Left lobe of liver (tissue), 2 donors: ENCODE results near the gene FBN1. TPM values are rescaled to one million over a fixed set of nuclear protein-coding genes. Genes with fewer than 3 reads are reported as not detected.

Experiments used
- ATAC-seq: fragments of 200-7000 bp; cut with Tn5 transposase; one replicate; pipeline ENCODE4 v1.9.1; 2020; ENCODE audit warnings: mild to moderate bottlenecking, moderate library complexity
- DNase-seq: peaks from one replicate; pipeline ENCODE4 v3.0.0-alpha.2; 2020; ENCODE audit warnings: low spot score
- total RNA-seq: library from RNA; stranded (reverse); gene quantifications from one replicate; pipeline ENCODE4 v1.2.1, GENCODE V29; 2021
- donor health status: DM: no; HTN: no; CAD: no; lungs with moderate emphysema.
- donor health status: DM: no; HTN: yes; CAD: no.

FBN1 gene
- total RNA-seq, 1 donor from 2014 or later: 2.7 TPM

DNA sequence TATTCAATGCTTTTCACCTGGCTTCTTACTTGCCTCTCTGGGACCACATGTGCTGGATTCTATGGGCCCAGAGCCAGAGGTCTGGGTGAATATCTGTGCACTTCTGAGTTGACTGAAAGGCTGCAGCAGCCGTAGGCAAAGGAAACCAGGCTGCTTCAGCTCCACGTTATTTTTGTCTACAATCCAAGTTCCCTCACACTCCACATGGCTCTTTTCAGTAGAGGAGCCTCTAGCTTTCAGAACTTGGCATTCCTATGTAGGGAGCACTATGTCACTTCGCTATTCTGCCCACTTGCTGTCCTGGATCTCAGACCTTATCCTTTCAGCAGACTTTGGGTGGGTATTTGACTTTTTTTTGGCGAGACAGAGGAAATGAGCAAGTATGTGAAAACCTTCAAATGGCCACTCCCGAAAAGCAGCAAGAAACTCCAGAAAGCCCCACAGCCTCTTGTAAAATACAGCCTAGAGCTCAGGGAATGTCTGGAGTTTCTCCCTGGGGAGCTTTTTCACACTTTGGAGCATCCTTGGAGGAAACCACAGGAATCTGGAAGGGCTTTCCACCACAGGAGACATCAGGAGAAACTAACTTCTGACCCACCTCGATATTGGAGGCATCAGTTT is 233.4 kb downstream of the FBN1 start:
- no peak for ATAC-seq
- DNase-seq: no peak

DNA sequence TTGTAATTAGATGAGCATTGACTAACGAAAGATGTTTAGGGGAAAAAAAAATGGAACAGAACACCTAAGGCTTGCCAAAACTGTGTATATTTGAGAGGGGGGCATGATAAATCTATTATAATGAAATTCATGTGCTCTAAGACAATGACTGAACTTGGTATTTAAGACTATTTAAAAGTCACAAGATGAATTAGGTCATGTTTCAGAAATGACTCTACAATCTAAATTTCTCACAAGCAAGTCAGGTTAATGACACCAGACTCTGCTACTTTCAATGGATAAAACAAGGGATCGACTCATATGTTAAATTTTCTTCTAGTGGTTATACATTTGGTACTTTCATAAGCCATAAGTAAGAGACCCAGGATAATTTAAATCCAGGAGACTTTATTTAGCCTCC is 235.9 kb downstream of the FBN1 start:
- DNase-seq (no peak), ATAC-seq (no peak)

DNA sequence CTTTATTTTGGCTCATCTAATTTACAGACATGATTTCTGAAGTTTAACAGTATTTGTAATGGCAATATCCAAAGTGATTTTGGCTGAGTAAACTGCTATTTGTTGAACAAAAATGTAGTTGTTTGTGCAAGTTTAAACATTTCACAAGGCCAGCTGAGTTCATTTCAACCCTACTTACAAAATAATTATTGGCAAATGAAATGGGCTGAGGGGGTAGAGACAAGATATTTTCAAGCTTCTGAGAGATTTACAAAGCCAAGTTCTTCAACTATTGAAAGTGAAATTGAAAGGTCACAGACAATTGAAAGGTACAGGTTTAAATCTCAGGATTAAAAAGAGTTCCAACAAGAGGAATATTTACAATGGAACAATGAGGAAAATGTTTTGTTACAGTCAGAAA is 237.2 kb downstream of the FBN1 start:
- ATAC-seq (peak; percentile 14), DNase-seq (no peak)

DNA sequence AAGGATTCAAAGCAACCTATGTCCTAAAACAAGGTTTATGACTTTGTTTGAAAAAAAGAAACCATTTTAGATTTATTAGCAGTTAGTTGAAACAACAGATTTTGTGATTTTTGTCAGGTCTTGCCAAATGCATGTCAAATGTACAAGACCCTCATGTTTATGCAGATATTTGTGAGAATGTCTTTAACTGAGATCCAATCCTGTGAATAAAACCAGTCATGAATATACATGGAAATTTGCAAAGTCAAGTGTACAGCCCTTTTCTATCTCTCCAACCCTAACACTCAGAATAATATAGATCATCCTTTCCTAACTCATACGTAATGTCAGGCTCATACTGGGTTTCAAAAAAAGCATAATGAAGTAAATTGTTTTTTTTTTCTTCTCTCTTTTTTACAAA is 237.9 kb downstream of the FBN1 start:
- DNase-seq (no peak), ATAC-seq (no peak)

DNA sequence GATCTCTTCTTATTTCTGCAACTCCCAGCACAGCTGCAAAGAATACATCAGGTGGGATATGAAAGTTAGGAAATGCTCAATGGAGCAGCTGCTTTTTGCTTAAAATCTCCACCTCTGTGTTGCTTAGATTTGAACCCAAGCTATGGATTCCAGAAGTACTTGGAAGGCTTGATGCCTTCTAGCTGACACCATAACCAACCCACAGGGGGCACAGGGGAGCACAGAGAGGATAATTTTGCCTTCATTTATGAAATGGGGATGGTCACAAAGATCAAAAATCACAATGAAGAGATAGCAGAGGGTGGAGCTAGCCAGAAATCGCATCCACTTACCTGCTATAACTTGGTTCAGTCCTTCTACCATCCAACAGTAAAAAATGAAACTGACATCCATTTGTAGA is 238.6 kb downstream of the FBN1 start:
- DNase-seq: no peak

DNA sequence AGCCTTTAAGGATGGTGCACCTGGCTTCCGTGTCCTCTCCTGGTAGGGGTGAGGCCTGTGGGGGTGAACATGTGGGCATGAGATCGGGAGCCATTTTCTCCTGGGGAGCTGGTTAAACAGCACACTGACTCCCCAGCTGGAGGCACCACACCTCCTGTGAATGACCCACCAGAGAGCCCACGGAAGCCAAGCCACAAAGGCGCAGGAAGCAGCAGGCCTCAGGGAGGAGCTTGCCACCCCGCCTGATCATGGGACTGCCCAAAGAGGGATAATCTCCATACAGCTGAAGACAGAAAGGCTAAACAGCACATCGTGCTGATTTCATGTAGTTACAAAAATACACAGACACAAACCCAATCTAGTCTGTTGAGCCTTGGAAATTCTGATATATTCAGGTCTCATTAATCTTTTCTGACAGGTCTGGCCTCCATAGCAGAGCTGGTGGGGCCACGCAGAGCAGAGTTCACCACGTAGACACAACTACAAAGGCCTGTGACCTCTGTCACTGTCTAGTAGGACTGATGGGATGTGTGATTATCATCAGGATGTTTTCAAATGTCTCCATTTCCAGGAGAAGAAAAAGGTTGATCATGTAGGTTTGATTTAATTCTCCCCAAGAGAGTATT is 239.1 kb downstream of the FBN1 start:
- DNase-seq (no peak), ATAC-seq (no peak)

More for the DNA sequence above, 238.6 kb downstream of the FBN1 start:
- ATAC-seq: no peak

DNA sequence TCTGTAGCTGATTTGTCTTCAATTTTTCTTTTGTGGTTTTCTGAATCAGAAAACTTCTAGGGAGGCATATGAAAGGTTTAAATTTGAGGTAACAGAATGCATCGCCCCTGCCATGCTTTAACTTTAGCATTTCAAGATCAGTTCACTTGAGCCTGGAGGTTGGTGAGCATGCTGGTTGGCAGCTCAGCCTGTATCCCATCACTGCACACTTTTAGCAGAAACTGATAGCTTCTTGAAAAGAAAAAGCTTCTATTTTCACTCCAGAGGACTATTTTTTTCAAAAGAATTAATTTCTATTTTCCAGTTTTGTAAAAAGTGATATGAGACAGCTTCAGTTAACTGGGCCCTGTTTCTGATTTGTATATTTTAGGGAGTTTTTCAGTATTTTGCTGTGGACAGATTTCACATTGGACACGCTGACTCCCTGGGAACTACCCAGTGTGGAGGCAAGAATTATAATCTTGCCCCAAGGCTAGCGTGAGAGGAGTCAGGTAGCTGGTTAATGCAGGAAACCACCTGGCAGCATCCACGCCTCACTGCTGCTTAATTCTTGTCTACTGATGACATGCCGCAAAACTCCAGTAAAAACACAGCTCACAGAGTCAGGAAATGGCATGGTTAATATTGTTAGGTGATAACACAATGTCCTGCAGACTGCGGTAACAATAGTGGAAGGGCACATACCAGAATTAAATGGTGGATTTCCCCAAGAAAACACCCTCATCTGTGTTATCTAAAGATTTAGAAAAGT is 242.9 kb downstream of the FBN1 start:
- no peak for DNase-seq
- ATAC-seq: no peak

DNA sequence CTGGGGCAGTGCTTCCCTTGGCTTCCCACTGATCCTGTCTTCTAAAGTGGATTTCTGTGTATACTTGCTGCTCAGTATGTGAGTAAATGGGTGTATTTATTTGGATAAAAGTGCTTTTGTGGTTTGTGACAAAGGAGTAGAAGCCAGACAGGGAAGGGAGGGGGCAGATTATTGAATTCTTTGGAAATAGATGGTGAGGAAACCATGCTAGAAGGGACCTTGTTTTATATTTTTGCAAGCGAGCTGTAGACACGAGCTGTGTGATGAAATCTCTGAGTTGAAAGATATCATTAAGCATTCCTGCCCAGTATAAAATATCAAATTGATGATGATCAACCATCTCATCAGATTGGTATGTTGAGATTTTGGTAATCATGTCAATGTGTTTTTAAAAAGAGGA is 245.4 kb downstream of the FBN1 start:
- no peak for ATAC-seq
- no peak for DNase-seq

DNA sequence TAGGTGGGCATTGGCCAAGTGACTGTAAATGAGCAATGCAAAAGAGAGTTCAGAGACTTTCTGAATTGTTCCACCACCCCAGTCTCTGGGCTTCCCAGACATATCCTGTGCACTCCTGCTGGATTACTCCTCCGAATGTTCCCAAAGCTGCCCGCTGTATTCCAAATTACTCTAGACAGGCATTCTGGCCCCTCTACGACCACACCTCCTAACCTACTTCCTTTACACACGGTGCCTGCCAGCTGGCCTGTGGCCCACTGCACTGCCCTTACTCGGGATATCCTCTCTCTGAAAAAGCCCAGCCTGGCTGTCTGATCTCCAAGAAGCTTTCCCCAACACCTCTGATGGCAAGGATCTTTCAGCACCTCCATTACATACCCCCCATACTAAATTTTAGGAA is 247.7 kb downstream of the FBN1 start:
- DNase-seq: no peak
- ATAC-seq: no peak

DNA sequence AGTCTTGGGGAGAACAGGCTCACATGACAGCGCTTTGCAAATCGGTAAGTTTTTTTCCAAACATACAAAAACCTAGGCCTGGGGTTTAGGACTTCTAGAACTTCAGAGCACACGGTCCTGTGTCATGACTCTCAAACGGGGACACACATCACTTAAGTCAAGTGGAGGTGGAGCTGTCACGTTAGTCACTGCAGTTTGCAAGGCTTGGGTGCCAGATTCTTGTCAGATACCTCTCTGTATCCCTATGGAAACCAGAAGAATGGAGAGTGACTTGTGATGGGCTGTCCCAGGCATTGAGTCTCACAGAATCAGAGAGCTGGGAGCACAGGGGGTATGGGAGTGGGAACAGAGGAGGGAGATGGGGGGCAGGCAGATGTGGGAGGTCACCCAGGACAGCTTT is 249.5 kb downstream of the FBN1 start:
- DNase-seq (no peak), ATAC-seq (no peak)

DNA sequence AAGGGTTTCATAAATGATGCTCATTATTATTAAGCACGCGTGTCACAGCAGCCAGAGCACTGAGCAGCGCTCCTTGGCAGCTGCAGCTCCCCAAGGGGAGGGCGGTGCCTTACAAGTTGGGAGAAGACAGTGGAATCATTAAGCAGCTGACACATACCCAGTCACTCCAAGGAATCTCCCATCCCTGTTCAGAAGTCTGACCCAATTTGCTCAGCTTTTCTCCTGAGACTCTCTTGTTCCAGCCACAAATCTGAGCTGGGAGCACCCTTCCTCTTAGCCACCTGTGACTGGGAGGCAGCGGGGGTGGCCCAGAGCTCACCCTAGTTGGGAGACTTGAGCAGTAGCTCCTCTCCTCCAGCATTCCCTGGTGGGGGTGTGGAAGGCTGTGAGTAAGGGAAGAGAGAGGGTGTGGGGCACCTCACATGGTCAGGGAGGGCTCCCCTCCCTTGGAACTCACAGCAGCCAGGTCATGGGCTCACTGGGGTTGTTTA is 249.9 kb downstream of the FBN1 start:
- ATAC-seq (no peak), DNase-seq (no peak)

DNA sequence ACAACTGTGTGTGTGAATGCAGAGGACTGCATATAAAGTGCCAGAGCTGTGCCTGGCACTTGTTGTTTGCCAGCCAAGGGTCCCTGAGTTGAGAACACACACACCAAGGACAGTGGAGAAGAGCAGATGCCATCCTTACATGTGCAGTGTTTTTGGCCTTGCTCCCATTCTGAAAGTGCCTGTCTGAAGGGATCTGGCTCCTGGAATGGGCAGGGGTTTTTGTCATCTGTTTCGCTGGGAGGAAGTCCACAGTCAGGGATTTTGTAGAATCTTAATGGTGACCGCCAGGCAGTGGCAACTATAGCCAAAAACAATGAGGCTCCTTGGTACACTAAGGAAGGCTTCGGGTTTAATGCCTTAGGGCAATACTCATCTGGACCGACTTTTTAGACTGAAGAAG is 250.5 kb downstream of the FBN1 start:
- ATAC-seq: no peak

DNA sequence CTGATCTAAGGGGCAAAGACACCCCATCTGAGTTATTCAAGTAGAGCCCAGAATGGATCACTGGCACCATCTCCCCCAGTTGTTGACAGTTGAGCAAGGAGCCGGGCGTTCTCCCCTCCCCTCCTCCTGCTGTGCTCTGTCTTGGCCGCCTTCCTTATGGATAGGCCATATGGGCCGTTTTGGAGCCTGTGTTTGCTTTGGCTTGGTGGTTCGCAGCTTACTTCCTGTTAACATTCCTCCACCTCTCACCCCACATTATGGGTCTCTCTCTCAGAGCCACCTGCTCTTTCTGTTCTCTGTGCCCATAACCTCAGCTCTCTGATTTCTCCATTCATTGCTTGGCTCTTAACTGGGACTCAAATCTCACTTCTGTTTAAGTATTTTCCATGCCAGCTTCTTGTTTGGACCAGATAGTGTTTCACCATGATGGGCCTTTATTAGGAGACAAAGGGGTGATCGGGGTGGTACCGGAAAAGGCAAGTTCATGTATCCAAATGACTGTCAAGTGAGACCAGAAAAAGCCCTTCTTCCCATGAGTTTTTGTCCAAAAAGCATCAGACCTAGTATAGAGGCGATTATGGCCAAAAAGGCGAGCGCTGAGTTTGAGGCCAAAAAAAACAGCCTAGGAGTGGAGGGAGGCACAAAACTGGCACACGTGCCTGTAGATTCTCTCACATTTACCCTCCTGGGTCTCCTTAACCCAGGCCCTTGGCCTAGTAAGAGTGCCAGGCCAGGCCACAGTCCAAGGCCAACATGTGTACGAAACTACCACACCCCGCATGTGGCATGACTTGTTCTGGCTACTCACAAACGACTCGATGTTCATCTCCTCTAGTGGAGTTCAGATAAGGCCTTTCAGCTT is 251.6 kb downstream of the FBN1 start:
- no peak for ATAC-seq
- DNase-seq: no peak

More for the DNA sequence above, 250.5 kb downstream of the FBN1 start:
- DNase-seq: no peak

DNA sequence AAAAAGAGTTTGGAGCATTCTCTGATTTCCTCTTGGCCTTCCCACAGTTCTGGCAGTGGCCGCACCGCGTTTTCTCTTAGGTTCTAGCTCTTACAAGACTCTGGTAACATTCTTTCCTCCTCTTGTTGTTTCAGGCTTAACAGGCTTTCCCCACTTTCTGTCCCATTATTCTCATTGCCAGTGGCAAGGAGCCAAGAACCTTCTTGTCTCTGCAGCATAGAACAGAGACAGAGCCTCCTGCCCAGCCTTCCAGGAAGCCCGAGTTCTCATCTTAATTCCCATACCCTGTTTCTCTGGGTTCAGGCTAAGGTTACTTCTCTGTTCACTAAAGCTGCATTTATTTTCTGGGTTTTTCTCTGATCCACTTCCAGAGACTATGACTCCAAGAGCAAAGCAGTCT is 253.2 kb downstream of the FBN1 start:
- DNase-seq (no peak), ATAC-seq (no peak)

DNA sequence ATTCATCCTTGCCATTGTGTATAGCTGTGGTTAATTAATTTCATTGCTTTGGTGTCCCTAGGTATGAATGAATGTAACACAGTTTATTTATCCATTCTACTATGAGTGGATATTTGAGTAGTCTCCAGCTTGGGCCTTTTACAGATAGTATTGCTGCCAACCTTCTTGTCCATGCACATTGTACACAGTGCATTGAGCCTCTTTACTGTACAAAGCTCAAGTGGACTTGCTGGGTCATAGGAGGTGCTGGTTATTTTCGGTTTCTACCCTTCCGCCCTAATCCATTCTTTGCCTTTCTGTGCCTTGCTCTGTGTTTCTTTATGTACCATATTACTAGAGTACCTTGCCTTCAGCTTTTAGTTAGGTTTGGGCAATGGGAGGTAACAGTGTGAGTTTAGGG is 253.6 kb downstream of the FBN1 start:
- no peak for ATAC-seq
- no peak for DNase-seq

DNA sequence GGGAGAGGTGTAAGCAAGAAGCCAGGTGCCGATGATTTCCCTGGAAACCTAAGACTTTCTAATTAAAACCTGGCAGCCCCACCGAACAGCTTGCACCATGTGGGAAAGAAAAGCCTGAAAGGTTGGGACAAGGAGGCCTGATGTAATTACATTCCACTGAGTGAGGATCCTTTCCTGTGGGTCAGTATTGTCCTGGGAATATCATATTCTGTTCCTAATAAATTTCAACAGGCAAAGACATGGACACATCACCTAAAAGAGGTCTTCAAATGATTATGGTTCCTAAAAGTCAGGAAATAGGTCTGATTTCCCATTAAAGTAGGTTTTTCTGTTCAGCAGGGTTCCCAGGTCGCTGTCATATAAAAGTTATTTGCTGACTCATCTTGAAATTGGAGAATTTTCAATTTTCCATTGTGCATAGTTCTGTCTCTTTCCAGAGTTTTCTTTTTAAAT is 255.8 kb downstream of the FBN1 start:
- DNase-seq (no peak), ATAC-seq (no peak)

DNA sequence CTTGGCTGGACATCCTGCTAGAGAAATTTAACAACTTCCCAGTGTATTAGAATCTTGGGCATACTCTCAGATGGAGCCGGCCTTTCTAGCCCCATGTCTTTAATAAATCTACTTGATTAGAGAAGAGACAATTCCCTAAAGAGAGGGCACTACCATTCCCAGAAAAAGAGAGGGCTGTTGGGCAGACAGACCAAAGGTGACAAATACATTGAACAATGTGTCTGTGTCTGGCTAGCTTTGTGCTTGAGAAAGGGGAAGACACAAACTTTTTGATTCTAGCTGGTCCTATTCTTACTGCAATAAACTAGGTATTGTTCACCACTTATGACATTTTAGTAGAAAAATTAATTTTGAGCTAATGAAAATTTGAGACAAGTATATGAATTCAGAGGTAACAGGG is 256.6 kb downstream of the FBN1 start:
- ATAC-seq (no peak), DNase-seq (no peak)

DNA sequence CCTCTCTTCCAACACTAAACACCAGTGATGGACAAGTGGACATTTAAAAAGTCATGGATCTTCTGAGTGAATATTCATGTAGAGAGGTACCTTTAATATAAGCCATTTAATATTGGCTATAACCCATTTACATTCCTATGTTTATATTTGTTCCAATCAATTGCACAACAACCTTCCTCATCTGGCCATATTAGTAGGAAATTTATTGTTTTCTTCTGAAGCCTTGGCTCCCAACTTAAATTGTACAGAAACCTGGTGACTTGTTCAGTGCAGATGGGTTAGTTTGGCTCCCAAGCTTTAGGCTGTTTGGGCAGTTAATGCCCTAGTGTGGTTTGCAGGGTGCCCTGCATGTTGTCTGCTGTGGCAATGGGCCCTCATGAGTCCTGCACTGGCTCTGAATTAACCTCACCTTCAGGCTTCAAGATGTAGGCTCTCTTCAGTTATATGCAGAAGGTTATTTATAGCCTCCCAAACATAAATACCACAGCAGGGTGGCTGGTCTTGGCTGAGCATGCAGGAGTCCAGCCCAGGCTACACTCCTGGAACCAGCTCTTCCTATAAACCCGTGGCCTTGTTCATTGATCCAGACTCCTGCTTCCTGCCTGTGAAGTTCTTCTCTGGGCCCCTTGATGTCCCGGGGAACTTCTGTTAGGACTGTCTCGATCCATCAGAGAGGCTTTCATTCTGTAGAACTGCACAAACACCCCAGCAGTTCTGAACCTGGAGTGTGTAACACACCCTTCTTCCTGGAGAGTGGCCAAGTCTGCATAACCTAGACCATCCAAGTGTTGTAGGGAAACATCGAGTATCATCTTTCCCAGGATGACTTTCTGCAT is 257.3 kb downstream of the FBN1 start:
- no peak for DNase-seq
- ATAC-seq: no peak

DNA sequence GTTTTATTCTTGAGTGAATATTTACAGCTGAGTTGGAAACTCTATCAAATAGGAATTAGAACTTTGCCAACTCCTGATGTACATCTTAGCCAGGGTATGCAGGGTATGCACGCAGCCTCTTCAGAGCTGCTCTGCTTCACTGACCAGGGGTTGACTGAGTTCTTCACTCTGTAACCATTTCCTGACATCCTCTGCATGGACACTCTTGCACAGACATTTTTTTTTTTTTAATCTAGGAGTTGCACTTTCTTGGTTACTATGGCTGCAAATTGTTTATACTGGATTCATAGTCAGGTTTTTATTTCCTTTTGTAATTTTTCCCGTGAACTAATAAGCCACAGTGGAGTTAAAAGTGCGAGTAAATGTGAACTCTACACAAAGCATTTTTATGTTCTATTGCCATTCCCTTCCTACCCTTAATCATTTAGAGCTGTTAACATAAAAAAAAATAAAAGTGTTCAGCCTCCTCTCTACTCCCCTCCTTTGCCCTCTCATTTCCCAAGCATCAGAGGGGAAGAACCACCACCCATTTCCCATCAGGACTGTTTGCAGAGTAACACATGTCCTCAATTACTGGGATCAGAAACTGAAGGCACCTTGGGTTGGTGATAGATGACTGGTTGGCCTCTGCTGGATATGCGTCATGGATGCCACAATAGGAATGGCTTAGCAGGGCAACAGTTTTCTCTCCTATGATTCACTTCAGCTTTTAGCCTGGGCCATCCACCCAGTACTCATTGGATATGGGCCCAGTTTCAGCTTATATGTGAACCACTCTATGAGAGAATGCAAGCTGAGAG is 260.3 kb downstream of the FBN1 start:
- ATAC-seq: no peak

More for the DNA sequence above, 260.3 kb downstream of the FBN1 start:
- no peak for DNase-seq
